Osteocyte (in vitro differentiated cells): ENCODE results near the gene TM4SF5. TPM values are rescaled to one million over a fixed set of nuclear protein-coding genes. Genes with fewer than 3 reads are reported as not detected.

Experiments used
- DNase-seq: peaks from one replicate; pipeline ENCODE4 v3.0.0; 2021; ENCODE audit warnings: mixed read lengths; ENCODE audit not compliant: unreplicated experiment; ENCODE audit errors: extremely low spot score
- H3K27ac Mint-ChIP-seq: one replicate; pipeline ENCODE4 v1.8.0; 2021; ENCODE audit warnings: mild to moderate bottlenecking, mixed read lengths; ENCODE audit not compliant: unreplicated experiment
- H3K27me3 Mint-ChIP-seq: one replicate; pipeline ENCODE4 v1.8.0; 2021; ENCODE audit warnings: mixed read lengths; ENCODE audit not compliant: unreplicated experiment
- H3K36me3 Mint-ChIP-seq: one replicate; pipeline ENCODE4 v1.8.0; 2021; ENCODE audit warnings: mixed read lengths; ENCODE audit not compliant: unreplicated experiment
- H3K4me1 Mint-ChIP-seq: one replicate; pipeline ENCODE4 v1.8.0; 2021; ENCODE audit warnings: mixed read lengths; ENCODE audit not compliant: unreplicated experiment
- H3K4me3 Mint-ChIP-seq: one replicate; pipeline ENCODE4 v1.8.0; 2021; ENCODE audit warnings: mild to moderate bottlenecking, moderate library complexity, mixed read lengths; ENCODE audit not compliant: unreplicated experiment
- H3K9me3 Mint-ChIP-seq: one replicate; pipeline ENCODE4 v1.8.0; 2021; ENCODE audit warnings: mixed read lengths; ENCODE audit not compliant: unreplicated experiment
- total RNA-seq: library from RNA; stranded (reverse); gene quantifications from 2 replicates; pipeline ENCODE4 v1.2.1, GENCODE V29; 2021
- TF ChIP-seq, protein P1 (sequence below): fragments of 200-600 bp; sonication (generic); IDR thresholded peaks from 2 replicates; pipeline ENCODE4 v1.5.0; 2021; ENCODE audit warnings: antibody characterized with exemption, mild to moderate bottlenecking, moderate library complexity

TM4SF5 gene
- total RNA-seq, 1 donor from 2014 or later = not detected

DNA sequence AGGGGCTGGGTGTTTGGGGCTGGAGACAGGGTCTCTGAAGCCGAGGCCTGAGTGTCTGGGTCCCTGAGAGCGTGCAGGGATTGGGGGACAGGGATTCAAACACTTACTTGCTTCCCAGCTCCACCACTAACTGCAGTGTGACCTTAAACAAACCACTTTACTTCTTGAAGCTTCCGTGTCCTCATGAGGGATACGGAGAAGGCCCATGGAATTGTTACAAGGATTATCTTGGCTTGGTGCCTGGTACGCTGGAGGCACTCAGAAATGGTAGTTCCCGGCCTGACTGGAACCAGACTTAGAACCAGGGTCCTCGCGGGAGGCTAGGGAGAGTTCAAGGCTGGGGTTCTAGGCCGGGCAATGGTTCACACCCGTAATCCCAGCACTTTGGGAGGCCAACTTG is 29.1 kb upstream of the TM4SF5 start:
- Mint-ChIP-seq H3K4me1 (peaks cover 20% of the 10 kb centered on the region), H3K4me3 (no peak overlapping the region), H3K9me3 (no peaks in the 10 kb centered on the region), H3K27me3 (peaks cover 26% of the 10 kb centered on the region), H3K27ac (no peak overlapping the region), H3K36me3 (no peaks in the 10 kb centered on the region)
- TF ChIP-seq, protein P1, sequence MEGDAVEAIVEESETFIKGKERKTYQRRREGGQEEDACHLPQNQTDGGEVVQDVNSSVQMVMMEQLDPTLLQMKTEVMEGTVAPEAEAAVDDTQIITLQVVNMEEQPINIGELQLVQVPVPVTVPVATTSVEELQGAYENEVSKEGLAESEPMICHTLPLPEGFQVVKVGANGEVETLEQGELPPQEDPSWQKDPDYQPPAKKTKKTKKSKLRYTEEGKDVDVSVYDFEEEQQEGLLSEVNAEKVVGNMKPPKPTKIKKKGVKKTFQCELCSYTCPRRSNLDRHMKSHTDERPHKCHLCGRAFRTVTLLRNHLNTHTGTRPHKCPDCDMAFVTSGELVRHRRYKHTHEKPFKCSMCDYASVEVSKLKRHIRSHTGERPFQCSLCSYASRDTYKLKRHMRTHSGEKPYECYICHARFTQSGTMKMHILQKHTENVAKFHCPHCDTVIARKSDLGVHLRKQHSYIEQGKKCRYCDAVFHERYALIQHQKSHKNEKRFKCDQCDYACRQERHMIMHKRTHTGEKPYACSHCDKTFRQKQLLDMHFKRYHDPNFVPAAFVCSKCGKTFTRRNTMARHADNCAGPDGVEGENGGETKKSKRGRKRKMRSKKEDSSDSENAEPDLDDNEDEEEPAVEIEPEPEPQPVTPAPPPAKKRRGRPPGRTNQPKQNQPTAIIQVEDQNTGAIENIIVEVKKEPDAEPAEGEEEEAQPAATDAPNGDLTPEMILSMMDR = no peak
- DNase-seq = no peak

DNA sequence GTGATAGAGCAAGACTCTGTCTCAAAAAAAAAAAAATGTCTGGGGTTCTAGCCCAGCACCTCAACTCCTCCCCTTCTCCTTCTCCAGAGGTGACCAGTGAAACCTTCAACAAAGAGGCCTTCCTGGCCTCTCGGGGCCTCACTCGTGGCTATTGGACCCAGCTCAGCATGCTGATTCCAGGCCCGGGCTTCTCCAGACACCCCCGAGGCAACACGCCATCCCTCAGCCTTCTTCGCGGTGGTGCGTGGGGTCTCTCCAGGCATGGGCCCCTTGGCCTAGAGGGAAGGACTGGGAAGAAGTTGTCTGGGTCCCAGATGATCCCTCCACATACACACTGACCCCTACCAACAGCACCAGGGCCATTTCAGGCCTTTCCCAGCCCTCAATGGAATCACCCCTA is 28.5 kb upstream of the TM4SF5 start:
- TF ChIP-seq, protein P1 = no peak
- H3K9me3 Mint-ChIP-seq = no peaks in the 10 kb centered on the region

DNA sequence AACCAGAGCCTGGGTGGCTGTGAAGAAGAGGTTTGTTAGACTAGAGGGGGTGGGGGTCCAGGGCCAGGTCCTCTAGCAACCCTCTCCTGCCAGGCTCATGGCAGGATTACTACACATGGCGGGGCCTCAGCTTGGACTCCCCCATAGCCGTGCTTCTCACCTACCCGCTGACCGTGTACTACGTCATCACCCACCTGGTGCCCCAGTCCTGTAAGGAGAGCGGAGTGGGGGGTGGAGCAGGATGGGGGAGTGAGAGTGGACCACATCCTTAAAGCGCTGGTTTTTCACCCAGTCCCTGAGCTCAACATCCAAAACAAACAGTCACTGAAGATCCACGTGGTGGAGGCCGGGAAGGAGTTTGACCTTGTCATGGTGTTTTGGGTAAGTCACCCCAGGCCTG is 27.8 kb upstream of the TM4SF5 start:
- Mint-ChIP-seq H3K36me3 (no peaks in the 10 kb centered on the region), H3K27me3 (peaks cover 30% of the 10 kb centered on the region), H3K9me3 (no peaks in the 10 kb centered on the region), H3K4me3 (no peak overlapping the region), H3K27ac (no peak overlapping the region), H3K4me1 (peaks cover 14% of the 10 kb centered on the region)
- TF ChIP-seq, protein P1 = no peak
- no peak for DNase-seq

More for the DNA sequence above, 28.5 kb upstream of the TM4SF5 start:
- Mint-ChIP-seq H3K27me3 (peaks cover 28% of the 10 kb centered on the region), H3K4me1 (peaks cover 20% of the 10 kb centered on the region), H3K27ac (no peak overlapping the region), H3K4me3 (no peak overlapping the region), H3K36me3 (no peaks in the 10 kb centered on the region)
- DNase-seq = no peak

DNA sequence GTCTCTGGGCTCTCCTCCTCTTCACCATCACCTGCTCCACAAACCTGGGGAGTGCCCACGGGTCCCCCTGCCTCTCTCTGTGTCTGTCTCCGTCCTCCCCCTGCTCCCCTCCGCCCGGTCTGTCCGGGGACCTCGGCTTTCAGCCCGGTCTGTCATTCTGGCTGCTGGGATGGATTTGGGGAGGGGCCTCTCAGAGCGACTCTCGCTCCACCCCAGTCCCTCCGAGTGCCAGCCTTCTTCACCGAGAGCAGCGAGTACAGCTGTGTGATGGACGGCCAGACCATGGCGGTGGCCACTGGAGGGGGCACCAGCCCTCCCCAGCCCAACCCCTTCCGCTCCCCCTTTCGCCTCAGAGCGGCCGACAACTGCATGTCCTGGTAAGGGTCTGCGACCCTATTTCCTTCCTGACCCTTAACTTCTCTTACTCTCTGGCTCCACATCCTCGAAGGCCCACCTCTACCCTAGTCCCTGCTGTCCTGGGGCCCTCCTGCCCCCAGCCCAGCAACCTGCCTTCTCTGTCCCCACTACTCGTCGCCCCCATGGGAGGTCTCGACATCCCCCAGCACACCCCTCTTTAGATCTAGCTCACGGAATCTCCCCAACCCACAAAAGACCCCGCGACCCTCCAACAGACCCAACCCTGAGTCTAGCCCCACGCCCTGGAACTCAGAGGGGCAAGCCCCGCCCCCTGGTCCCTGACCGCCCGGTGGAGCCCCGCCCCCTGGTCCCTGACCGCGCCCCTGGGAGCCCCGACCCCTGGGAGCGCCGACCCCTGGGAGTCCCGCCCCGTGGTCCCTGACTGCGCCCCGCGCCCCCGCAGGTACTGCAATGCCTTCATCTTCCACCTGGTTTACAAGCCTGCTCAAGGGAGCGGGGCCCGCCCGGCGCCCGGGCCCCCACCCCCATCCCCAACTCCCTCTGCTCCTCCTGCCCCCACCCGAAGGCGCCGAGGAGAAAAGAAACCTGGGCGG is 26.4 kb upstream of the TM4SF5 start:
- Mint-ChIP-seq H3K4me1 (peaks cover 7% of the 10 kb centered on the region), H3K36me3 (no peaks in the 10 kb centered on the region), H3K27me3 (peaks cover 39% of the 10 kb centered on the region), H3K27ac (no peak overlapping the region), H3K4me3 (peak overlapping the region; percentile 23), H3K9me3 (no peaks in the 10 kb centered on the region)
- TF ChIP-seq, protein P1 = no peak
- DNase-seq = no peak

DNA sequence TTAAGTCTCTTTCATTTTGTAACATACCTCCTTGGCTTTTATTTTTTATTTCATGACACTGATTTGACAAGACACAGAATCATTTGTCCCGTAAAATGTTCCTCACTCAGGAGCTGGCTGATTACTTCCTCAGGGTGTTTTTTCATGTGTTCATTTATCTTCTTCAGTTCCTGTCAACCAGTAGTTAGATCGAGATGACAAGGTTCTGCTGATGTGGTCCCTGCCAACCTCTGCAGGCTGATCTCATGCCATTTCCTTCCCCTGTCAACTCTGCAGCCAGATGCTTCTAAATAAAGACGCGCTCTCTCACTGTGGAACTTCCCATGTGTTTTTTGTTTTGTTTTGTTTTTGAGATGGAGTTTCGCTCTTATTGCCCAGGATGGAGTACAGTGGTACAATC is 23.8 kb upstream of the TM4SF5 start:
- TF ChIP-seq, protein P1 = no peak
- Mint-ChIP-seq H3K36me3 (no peaks in the 10 kb centered on the region), H3K27ac (no peak overlapping the region), H3K4me1 (peaks cover 5% of the 10 kb centered on the region), H3K4me3 (no peak overlapping the region), H3K9me3 (no peaks in the 10 kb centered on the region), H3K27me3 (peaks cover 54% of the 10 kb centered on the region)
- no peak for DNase-seq
